ENCODE results near the gene MACROH2A1. TPM values are rescaled to one million over a fixed set of nuclear protein-coding genes. Genes with fewer than 3 reads are reported as not detected.

MACROH2A1 gene
- total and polyA plus RNA-seq, 2 experiments from 2014 or later, result 64.9 to 81.6 TPM

GRCh38 chr5:135446615-135447014 lies 47.6 kb upstream of the MACROH2A1 start:
- Histone ChIP-seq H4K20me1 (replicated peaks; ENCODE audit: insufficient read depth) (no peaks in the 10 kb centered on the region), H3K4me1 (ENCODE audit: insufficient read depth) (no peaks in the 10 kb centered on the region), H3K27ac (ENCODE audit: low read depth) (no peak overlapping the region), H3F3A (replicated peaks; ENCODE audit: low read depth) (no peaks in the 10 kb centered on the region), H2AFZ (no peak overlapping the region), H3K9me2 (ENCODE audit: insufficient read depth) (no peaks in the 10 kb centered on the region), H3K79me2 (replicated peaks; ENCODE audit: insufficient read depth) (no peaks in the 10 kb centered on the region), H3K4me3 (no peak overlapping the region), H3K4me2 (no peak overlapping the region), H3K36me3 (ENCODE audit: insufficient read depth) (no peaks in the 10 kb centered on the region), H3K27me3 (ENCODE audit: insufficient read depth) (no peaks in the 10 kb centered on the region)
- H3K36me3 Mint-ChIP-seq (ENCODE audit: low read depth), result no peaks in the 10 kb centered on the region
- no peak overlapping the region for H3K27ac Mint-ChIP-seq
- 0 out of 3 replicates have a peak, but pooled peaks cover 3% of the 10 kb centered on the region for H3K9me3 Mint-ChIP-seq
- H3K4me3 Mint-ChIP-seq, result no peak overlapping the region
- peaks cover 12% of the 10 kb centered on the region for H3K27me3 Mint-ChIP-seq (ENCODE audit: insufficient read depth, low read depth, poor library complexity)
- H3K4me1 Mint-ChIP-seq, result peaks cover 15% of the 10 kb centered on the region; the same call in 2 of the 3 replicates
- DNase-seq (ENCODE audit: low spot score) (no peak), ATAC-seq (no peak)
- no peak for TF ChIP-seq CREB1 (CRISPR knock-in tag; IDR thresholded peaks at IDR 0.05; ENCODE audit: low read depth)
- no peak for TF ChIP-seq ZNF114 (CRISPR knock-in tag; IDR thresholded peaks at IDR 0.05)
- no peak for TF ChIP-seq ZNF331 (CRISPR knock-in tag; IDR thresholded peaks at IDR 0.05; ENCODE audit: low read depth)
- no peak for TF ChIP-seq NANOG (IDR thresholded peaks at IDR 0.05; ENCODE audit: borderline replicate concordance)
- no peak for TF ChIP-seq STAT1 (IDR thresholded peaks at IDR 0.05; ENCODE audit: unreplicated experiment)
- TF ChIP-seq, protein P1, sequence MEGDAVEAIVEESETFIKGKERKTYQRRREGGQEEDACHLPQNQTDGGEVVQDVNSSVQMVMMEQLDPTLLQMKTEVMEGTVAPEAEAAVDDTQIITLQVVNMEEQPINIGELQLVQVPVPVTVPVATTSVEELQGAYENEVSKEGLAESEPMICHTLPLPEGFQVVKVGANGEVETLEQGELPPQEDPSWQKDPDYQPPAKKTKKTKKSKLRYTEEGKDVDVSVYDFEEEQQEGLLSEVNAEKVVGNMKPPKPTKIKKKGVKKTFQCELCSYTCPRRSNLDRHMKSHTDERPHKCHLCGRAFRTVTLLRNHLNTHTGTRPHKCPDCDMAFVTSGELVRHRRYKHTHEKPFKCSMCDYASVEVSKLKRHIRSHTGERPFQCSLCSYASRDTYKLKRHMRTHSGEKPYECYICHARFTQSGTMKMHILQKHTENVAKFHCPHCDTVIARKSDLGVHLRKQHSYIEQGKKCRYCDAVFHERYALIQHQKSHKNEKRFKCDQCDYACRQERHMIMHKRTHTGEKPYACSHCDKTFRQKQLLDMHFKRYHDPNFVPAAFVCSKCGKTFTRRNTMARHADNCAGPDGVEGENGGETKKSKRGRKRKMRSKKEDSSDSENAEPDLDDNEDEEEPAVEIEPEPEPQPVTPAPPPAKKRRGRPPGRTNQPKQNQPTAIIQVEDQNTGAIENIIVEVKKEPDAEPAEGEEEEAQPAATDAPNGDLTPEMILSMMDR (conservative IDR thresholded peaks at IDR 0.05; ENCODE audit: low read depth in 2 of 2), result no peak
- TF ChIP-seq ZNF462 (CRISPR knock-in tag; IDR thresholded peaks at IDR 0.05), result no peak
- TF ChIP-seq ETS1 (IDR thresholded peaks at IDR 0.05), result no peak
- TF ChIP-seq POLR2AphosphoS5 (IDR thresholded peaks at IDR 0.05; ENCODE audit: low read depth), result no peak
- TF ChIP-seq, protein P2, sequence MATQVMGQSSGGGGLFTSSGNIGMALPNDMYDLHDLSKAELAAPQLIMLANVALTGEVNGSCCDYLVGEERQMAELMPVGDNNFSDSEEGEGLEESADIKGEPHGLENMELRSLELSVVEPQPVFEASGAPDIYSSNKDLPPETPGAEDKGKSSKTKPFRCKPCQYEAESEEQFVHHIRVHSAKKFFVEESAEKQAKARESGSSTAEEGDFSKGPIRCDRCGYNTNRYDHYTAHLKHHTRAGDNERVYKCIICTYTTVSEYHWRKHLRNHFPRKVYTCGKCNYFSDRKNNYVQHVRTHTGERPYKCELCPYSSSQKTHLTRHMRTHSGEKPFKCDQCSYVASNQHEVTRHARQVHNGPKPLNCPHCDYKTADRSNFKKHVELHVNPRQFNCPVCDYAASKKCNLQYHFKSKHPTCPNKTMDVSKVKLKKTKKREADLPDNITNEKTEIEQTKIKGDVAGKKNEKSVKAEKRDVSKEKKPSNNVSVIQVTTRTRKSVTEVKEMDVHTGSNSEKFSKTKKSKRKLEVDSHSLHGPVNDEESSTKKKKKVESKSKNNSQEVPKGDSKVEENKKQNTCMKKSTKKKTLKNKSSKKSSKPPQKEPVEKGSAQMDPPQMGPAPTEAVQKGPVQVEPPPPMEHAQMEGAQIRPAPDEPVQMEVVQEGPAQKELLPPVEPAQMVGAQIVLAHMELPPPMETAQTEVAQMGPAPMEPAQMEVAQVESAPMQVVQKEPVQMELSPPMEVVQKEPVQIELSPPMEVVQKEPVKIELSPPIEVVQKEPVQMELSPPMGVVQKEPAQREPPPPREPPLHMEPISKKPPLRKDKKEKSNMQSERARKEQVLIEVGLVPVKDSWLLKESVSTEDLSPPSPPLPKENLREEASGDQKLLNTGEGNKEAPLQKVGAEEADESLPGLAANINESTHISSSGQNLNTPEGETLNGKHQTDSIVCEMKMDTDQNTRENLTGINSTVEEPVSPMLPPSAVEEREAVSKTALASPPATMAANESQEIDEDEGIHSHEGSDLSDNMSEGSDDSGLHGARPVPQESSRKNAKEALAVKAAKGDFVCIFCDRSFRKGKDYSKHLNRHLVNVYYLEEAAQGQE (IDR thresholded peaks at IDR 0.05; ENCODE audit: unreplicated experiment), result no peak
- TF ChIP-seq JUNB (IDR thresholded peaks at IDR 0.05; ENCODE audit: unreplicated experiment), result no peak
- no peak for TF ChIP-seq EZH2 (IDR thresholded peaks at IDR 0.05; ENCODE audit: low read depth, unreplicated experiment)
- no peak for TF ChIP-seq EZH2phosphoT487 (IDR thresholded peaks at IDR 0.05; ENCODE audit: unreplicated experiment)

Data from GM23338 (cell line).